HL-60 (cell line): ENCODE data around the gene PPHLN1.

Experiments
- CTCF ChIP-seq: IDR thresholded peaks from one replicate; pipeline ENCODE4 v1.5.1; 2011; ENCODE audit warnings: low read length, control low read depth, inconsistent platforms; ENCODE audit not compliant: insufficient read depth
- REST ChIP-seq: IDR thresholded peaks from 2 replicates; pipeline ENCODE4 v1.6.1; 2012; ENCODE audit warnings: low read depth; ENCODE audit not compliant: insufficient replicate concordance

DNA sequence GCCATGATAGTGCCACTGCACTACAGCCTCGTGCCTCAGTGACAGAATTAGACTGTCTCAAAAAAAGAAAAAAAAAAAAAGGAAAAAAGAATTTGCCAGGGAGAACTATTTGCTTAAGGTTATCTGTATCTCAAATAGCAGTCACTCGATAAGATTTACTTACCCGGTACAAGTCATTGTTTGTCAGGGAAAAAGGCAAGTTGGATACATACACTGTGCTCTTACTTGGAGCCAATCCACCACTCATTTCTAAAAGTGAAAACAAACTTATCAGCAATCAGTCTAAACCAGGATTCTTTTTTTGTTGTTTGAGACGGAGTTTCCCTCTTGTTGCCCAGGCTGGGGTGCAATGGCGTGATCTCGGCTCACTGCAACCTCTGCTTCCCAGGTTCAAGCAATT is 2.1 kb upstream of the PPHLN1 start:
- TF ChIP-seq CTCF (no peak), REST (no peak)
